NT2/D1 (cell line): ENCODE measurements around the gene PPP1R3D.

Experiments
- SUZ12 ChIP-seq: IDR thresholded peaks from 2 replicates; pipeline ENCODE4 v1.6.1; 2011; ENCODE audit not compliant: insufficient read length, insufficient read depth; ENCODE audit errors: extremely low read depth
- YY1 ChIP-seq: IDR thresholded peaks from 2 replicates; pipeline ENCODE4 v1.6.1; 2011; ENCODE audit not compliant: insufficient read length, insufficient read depth
- ZNF274 ChIP-seq: IDR thresholded peaks from 2 replicates; pipeline ENCODE4 v1.6.1; 2011; ENCODE audit warnings: mild to moderate bottlenecking, low read depth, low read length

- TF ChIP-seq SUZ12: no peak
- TF ChIP-seq YY1: no peak
- no peak for TF ChIP-seq ZNF274
Measured at GRCh38 chr20:59923514-59923913, 16.6 kb downstream of the PPP1R3D start.
